Activated CD4-positive, CD25-positive, alpha-beta regulatory T cell (primary cell): ENCODE results near the gene SERPINA6.
"Not testable (repeated sequence)": the region's sequence is repeated elsewhere in the genome, so short reads cannot be mapped to it uniquely, and the experiment has no call there.

Experiments
- DNase-seq, 4 experiments: peaks; one replicate each; lab custom pipeline; 2025; lab: John Stamatoyannopoulos, UW

Gene SERPINA6

GRCh38 chr14:94354190-94354589 is 31.1 kb upstream of the SERPINA6 start:
- not testable (repeated sequence) for DNase-seq

- DNase-seq, result no peak
These were observed 26.1 kb upstream of the SERPINA6 start for GRCh38 chr14:94349276-94349675.

- no peak for DNase-seq
These were observed 25.7 kb upstream of the SERPINA6 start for GRCh38 chr14:94348836-94349235.

GRCh38 chr14:94346841-94347240 is 23.7 kb upstream of the SERPINA6 start:
- DNase-seq, result no peak

- DNase-seq, result not testable (repeated sequence)
These were observed 23.1 kb upstream of the SERPINA6 start for GRCh38 chr14:94346065-94346786.

- DNase-seq, result no peak
These were observed 22.4 kb upstream of the SERPINA6 start for GRCh38 chr14:94345344-94346064.

- no peak for DNase-seq
These were observed 21.3 kb upstream of the SERPINA6 start for GRCh38 chr14:94344389-94344788.

- no peak for DNase-seq
These were observed 20.3 kb upstream of the SERPINA6 start for GRCh38 chr14:94343238-94344005.

- no peak for DNase-seq
These were observed 19.3 kb upstream of the SERPINA6 start for GRCh38 chr14:94342334-94342934.

- DNase-seq, result no peak
These were observed 18.7 kb upstream of the SERPINA6 start for GRCh38 chr14:94341656-94342333.

- DNase-seq, result no peak
These were observed 17.4 kb upstream of the SERPINA6 start for GRCh38 chr14:94340533-94340932.

GRCh38 chr14:94338023-94338422 is 14.9 kb upstream of the SERPINA6 start:
- no peak for DNase-seq

GRCh38 chr14:94337274-94337673 is 14.1 kb upstream of the SERPINA6 start:
- DNase-seq, result no peak

- DNase-seq, result no peak
These were observed 11.7 kb upstream of the SERPINA6 start for GRCh38 chr14:94334872-94335271.

GRCh38 chr14:94332587-94332986 is 9.5 kb upstream of the SERPINA6 start:
- no peak for DNase-seq

- DNase-seq, result no peak
These were observed 9.0 kb upstream of the SERPINA6 start for GRCh38 chr14:94332063-94332583.

- no peak for DNase-seq
These were observed 8.3 kb upstream of the SERPINA6 start for GRCh38 chr14:94331462-94331861.

- DNase-seq, result no peak
These were observed 7.7 kb upstream of the SERPINA6 start for GRCh38 chr14:94330857-94331256.

- no peak for DNase-seq
These were observed 7.3 kb upstream of the SERPINA6 start for GRCh38 chr14:94330432-94330831.

- no peak for DNase-seq
These were observed 6.7 kb upstream of the SERPINA6 start for GRCh38 chr14:94329857-94330256.

- no peak for DNase-seq
These were observed 5.1 kb upstream of the SERPINA6 start for GRCh38 chr14:94328196-94328595.
